ENCODE measurements around the gene TMEM59L. TPM values are rescaled to one million over a fixed set of nuclear protein-coding genes. Genes with fewer than 3 reads are reported as not detected.

Gene TMEM59L
- total and polyA plus RNA-seq, 2 of the 4 experiments (the other 2 are of a cell fraction) = under 0.01 to 5.9 TPM

DNA sequence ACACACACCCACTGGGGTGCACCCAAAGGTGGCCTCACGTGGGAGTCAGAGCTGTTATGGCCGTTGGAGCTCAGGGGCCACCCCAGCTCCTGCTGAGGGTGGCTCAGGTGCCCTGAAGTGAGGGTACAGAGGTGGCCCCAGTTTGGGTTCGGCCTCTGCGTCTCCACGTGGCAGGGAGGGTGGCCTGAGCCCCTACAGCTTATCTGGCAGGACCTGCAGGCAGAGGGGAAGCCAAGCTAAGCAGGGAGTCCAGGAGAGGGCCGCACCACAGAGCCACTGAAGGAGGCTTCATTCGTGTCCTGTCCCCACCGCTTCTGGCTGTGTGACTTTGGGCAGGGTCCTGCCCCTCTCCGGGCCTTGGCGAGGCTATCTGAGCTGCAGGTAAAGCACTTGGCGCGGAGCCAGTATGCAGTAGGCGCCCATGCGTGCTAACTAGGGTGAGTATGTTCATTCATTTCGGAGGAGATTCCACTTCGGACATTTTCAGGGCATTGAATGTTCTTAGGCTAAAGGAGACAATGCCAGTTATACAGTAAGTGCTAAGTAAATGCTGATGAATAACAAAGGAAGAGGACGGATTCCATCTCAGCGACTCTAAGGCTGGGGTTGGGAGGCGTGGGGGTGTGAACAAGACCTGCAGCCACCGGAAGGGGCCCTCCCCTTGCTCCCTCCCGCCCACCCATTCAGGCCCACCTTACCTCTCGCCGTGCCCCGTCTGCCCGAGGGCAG, 19.1 kb upstream of the TMEM59L start:
- dilution Hi-C loops (cut with HindIII; ENCODE audit: low sequenced_read_pairs, unreplicated experiment) (no loop called here), in situ Hi-C loops (cut with MboI; ENCODE audit: low sequenced_read_pairs) (no loop called here), intact Hi-C loops (cut with micrococcal nuclease) (loop anchor here (1.0 kb wide), 4 partner anchors 57 to 254 kb away; no protein-coding TSS in a partner anchor)
- H3K4me1 ChIP-seq (ENCODE audit: control insufficient read depth, insufficient read depth, low read length) = peaks cover 8% of the 10 kb centered on the region
- no TSS peak for BruUV-seq (replicated peaks)
- no peak overlapping the region for H3K4ac ChIP-seq (ENCODE audit: low read depth, low read length)
- 70% methylated on average over 8 of the region's 25 CpGs; no CpG with 5 or more reads in 1 of the 2 experiments for WGBS, 2 experiments (ENCODE audit: extremely low coverage in 2 of 2, insufficient read length in 1 of 2)
- H3K27ac ChIP-seq (ENCODE audit: insufficient read depth, low read length) = no peak overlapping the region
- no peak overlapping the region for H4K5ac ChIP-seq (ENCODE audit: low read depth, low read length)
- H2BK120ac ChIP-seq (ENCODE audit: low read depth, low read length) = no peak overlapping the region
- no peak overlapping the region; the same call in 1 of the 2 replicates for H3K4me2 ChIP-seq (ENCODE audit: low read depth, low read length)
- no peaks in the 10 kb centered on the region for H3K9me3 ChIP-seq (ENCODE audit: control insufficient read depth, insufficient read depth, low read length)
- POLR2A ChIA-PET (ENCODE audit: unreplicated experiment) = interaction anchor here (0.6 kb wide), 2 partner anchors 250 to 252 kb away, joined by 3 to 12 read pairs; no protein-coding TSS in a partner anchor
- H3K27me3 ChIP-seq (ENCODE audit: control insufficient read depth, insufficient read depth, low read length) = no peaks in the 10 kb centered on the region; the same call in 1 of the 2 replicates
- H2AK5ac ChIP-seq (ENCODE audit: low read depth, low read length) = 0 out of 2 replicates have a peak overlapping the region, but pooled peaks have one; percentile 4
- H2AK9ac ChIP-seq (replicated peaks; ENCODE audit: low read depth, low read length, poor library complexity) = peak overlapping the region; percentile 52
- no peak overlapping the region for H3K14ac ChIP-seq (replicated peaks; ENCODE audit: low read depth, low read length)
- no peak overlapping the region for H4K8ac ChIP-seq (ENCODE audit: low read depth in 2 of 2, low read length in 2 of 2)
- H2AFZ ChIP-seq (replicated peaks; ENCODE audit: low read length, poor library complexity) = peak overlapping the region; percentile 90
- no peak for ATAC-seq (ENCODE audit: low read depth)
- H3K9me1 ChIP-seq (ENCODE audit: insufficient read depth, low read length) = no peaks in the 10 kb centered on the region
- no peak overlapping the region for H3K23ac ChIP-seq (ENCODE audit: low read depth, low read length)
- peaks cover 9% of the 10 kb centered on the region for H4K20me1 ChIP-seq (ENCODE audit: insufficient read depth, low read length)
- no peak overlapping the region for H3K9ac ChIP-seq (ENCODE audit: low read depth, low read length)
- H3K4me3 ChIP-seq (ENCODE audit: insufficient read depth, low read depth, low read length) = no peak overlapping the region
- DNase-seq = no peak
- no peak overlapping the region for H4K91ac ChIP-seq (ENCODE audit: insufficient read depth, low read depth, low read length)
- CTCF ChIA-PET = interaction anchor here (0.6 to 3.0 kb wide), 8 partner anchors 19 to 386 kb away, joined by 3 to 12 read pairs (median 3); no protein-coding TSS in a partner anchor
- H2BK5ac ChIP-seq (ENCODE audit: low read depth, low read length, poor library complexity, severe bottlenecking) = no peak overlapping the region
- H3K56ac ChIP-seq (ENCODE audit: extremely low read depth, insufficient read depth, low read length) = no peak overlapping the region
- TF ChIP-seq NFE2L2 (IDR thresholded peaks at IDR 0.05; ENCODE audit: low read depth, low read length) (no peak), FOS (IDR thresholded peaks at IDR 0.05; ENCODE audit: low read depth, low read length) (no peak), MAZ (IDR thresholded peaks at IDR 0.05; ENCODE audit: borderline replicate concordance, low read depth, low read length) (no peak), RAD21 (IDR thresholded peaks at IDR 0.05; ENCODE audit: low read length) (no peak), MXI1 (IDR thresholded peaks at IDR 0.05; ENCODE audit: borderline replicate concordance, low read depth, low read length) (no peak), RFX5 (IDR thresholded peaks at IDR 0.05; ENCODE audit: low read depth, low read length) (no peak)
- TF ChIP-seq, protein P1, sequence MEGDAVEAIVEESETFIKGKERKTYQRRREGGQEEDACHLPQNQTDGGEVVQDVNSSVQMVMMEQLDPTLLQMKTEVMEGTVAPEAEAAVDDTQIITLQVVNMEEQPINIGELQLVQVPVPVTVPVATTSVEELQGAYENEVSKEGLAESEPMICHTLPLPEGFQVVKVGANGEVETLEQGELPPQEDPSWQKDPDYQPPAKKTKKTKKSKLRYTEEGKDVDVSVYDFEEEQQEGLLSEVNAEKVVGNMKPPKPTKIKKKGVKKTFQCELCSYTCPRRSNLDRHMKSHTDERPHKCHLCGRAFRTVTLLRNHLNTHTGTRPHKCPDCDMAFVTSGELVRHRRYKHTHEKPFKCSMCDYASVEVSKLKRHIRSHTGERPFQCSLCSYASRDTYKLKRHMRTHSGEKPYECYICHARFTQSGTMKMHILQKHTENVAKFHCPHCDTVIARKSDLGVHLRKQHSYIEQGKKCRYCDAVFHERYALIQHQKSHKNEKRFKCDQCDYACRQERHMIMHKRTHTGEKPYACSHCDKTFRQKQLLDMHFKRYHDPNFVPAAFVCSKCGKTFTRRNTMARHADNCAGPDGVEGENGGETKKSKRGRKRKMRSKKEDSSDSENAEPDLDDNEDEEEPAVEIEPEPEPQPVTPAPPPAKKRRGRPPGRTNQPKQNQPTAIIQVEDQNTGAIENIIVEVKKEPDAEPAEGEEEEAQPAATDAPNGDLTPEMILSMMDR (conservative IDR thresholded peaks at IDR 0.05; ENCODE audit: low read depth, low read length) = no peak
- TF ChIP-seq, protein P2, sequence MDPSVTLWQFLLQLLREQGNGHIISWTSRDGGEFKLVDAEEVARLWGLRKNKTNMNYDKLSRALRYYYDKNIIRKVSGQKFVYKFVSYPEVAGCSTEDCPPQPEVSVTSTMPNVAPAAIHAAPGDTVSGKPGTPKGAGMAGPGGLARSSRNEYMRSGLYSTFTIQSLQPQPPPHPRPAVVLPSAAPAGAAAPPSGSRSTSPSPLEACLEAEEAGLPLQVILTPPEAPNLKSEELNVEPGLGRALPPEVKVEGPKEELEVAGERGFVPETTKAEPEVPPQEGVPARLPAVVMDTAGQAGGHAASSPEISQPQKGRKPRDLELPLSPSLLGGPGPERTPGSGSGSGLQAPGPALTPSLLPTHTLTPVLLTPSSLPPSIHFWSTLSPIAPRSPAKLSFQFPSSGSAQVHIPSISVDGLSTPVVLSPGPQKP (IDR thresholded peaks at IDR 0.05; ENCODE audit: borderline replicate concordance, low read depth, low read length) = no peak
- H2BK20ac ChIP-seq (ENCODE audit: low read depth, low read length) = no peak overlapping the region
- H3K79me1 ChIP-seq (ENCODE audit: low read depth in 1 of 2, low read length in 2 of 2) = peaks cover 6 to 20% of the 10 kb centered on the region in 2 experiments; a peak in 3 of 4 replicates
- H2BK15ac ChIP-seq (ENCODE audit: low read depth, low read length) = no peak overlapping the region
- H3K36me3 ChIP-seq (ENCODE audit: control insufficient read depth, insufficient read depth, low read length) = peaks cover 4% of the 10 kb centered on the region
- H3K18ac ChIP-seq (ENCODE audit: low read depth, low read length) = no peak overlapping the region

Data from IMR-90 (cell line).